ENCODE data around the gene CALHM1. TPM values are rescaled to one million over a fixed set of nuclear protein-coding genes. Genes with fewer than 3 reads are reported as not detected.

The CALHM1 gene
- total RNA-seq, 1 experiment from 2014 or later, result not detected

- TF ChIP-seq CTCF (IDR thresholded peaks at IDR 0.05; ENCODE audit: insufficient read depth in 1 of 2, low read depth in 1 of 2, low read length in 1 of 2, severe bottlenecking in 1 of 2, unreplicated experiment in 1 of 2), result peak in 1 of 2 experiments; percentile 53
- H3K4me3 ChIP-seq (ENCODE audit: low read depth, low read length), result no peak overlapping the region
- H3K27me3 ChIP-seq (replicated peaks; ENCODE audit: control insufficient read depth, insufficient read depth, low read length), result no peaks in the 10 kb centered on the region
- no peaks in the 10 kb centered on the region for H3K9me3 ChIP-seq
- DNase-seq, result peak in 1 of 2 experiments; percentile 42
- no TSS peak for BruUV-seq (replicated peaks)
- H3K4me1 ChIP-seq, result no peaks in the 10 kb centered on the region
- POLR2A ChIA-PET, result no interaction called here
- H3K4me3 Mint-ChIP-seq (ENCODE audit: unreplicated experiment), result no peak overlapping the region
- H3K9me3 Mint-ChIP-seq (ENCODE audit: unreplicated experiment), result no peaks in the 10 kb centered on the region
- no peak overlapping the region for H3K27ac Mint-ChIP-seq (ENCODE audit: unreplicated experiment)
- no peaks in the 10 kb centered on the region for H3K36me3 ChIP-seq (ENCODE audit: control insufficient read depth, insufficient read depth, low read length)
- H3K4me1 Mint-ChIP-seq (ENCODE audit: low read depth, unreplicated experiment), result no peaks in the 10 kb centered on the region
- no peaks in the 10 kb centered on the region for H3K27me3 Mint-ChIP-seq (ENCODE audit: insufficient read depth, unreplicated experiment)
- CTCF ChIA-PET, result interaction anchor here (0.6 to 0.9 kb wide), 2 partner anchors 18 to 57 kb away, joined by 3 to 5 read pairs; partner anchors contain the start of gene CALHM1
- intact Hi-C loops (cut with micrococcal nuclease; ENCODE audit: unreplicated experiment), result no loop called here
- no peaks in the 10 kb centered on the region for H3K36me3 Mint-ChIP-seq (ENCODE audit: insufficient read depth, unreplicated experiment)
These were observed 17.5 kb upstream of the CALHM1 start for GRCh38 chr10:103476046-103476768.

GRCh38 chr10:103475437-103475836 is 16.7 kb upstream of the CALHM1 start:
- Mint-ChIP-seq H3K4me3 (ENCODE audit: unreplicated experiment) (no peak overlapping the region), H3K9me3 (ENCODE audit: unreplicated experiment) (no peaks in the 10 kb centered on the region), H3K27me3 (ENCODE audit: insufficient read depth, unreplicated experiment) (no peaks in the 10 kb centered on the region), H3K27ac (ENCODE audit: unreplicated experiment) (no peak overlapping the region), H3K36me3 (ENCODE audit: insufficient read depth, unreplicated experiment) (no peaks in the 10 kb centered on the region), H3K4me1 (ENCODE audit: low read depth, unreplicated experiment) (no peaks in the 10 kb centered on the region)
- no peaks in the 10 kb centered on the region for H3K27me3 ChIP-seq (replicated peaks; ENCODE audit: control insufficient read depth, insufficient read depth, low read length)
- ChIA-PET POLR2A (no interaction called here), CTCF (interaction anchor here (0.6 kb wide), 1 partner anchor 103 kb away, joined by 3 read pairs; no protein-coding TSS in a partner anchor)
- H3K9me3 ChIP-seq, result no peaks in the 10 kb centered on the region
- no TSS peak for BruUV-seq (replicated peaks)
- no peaks in the 10 kb centered on the region for H3K4me1 ChIP-seq
- no peaks in the 10 kb centered on the region for H3K36me3 ChIP-seq (ENCODE audit: control insufficient read depth, insufficient read depth, low read length)
- H3K4me3 ChIP-seq (ENCODE audit: low read depth, low read length), result no peak overlapping the region
- intact Hi-C loops (cut with micrococcal nuclease; ENCODE audit: unreplicated experiment), result no loop called here
- no peak for DNase-seq
- no peak for TF ChIP-seq CTCF (IDR thresholded peaks at IDR 0.05; ENCODE audit: insufficient read depth in 1 of 2, low read depth in 1 of 2, low read length in 1 of 2, severe bottlenecking in 1 of 2, unreplicated experiment in 1 of 2)

GRCh38 chr10:103474077-103474476 is 15.4 kb upstream of the CALHM1 start:
- DNase-seq, result no peak
- Mint-ChIP-seq H3K27ac (ENCODE audit: unreplicated experiment) (no peak overlapping the region), H3K4me3 (ENCODE audit: unreplicated experiment) (no peak overlapping the region), H3K4me1 (ENCODE audit: low read depth, unreplicated experiment) (no peaks in the 10 kb centered on the region), H3K9me3 (ENCODE audit: unreplicated experiment) (no peaks in the 10 kb centered on the region), H3K27me3 (ENCODE audit: insufficient read depth, unreplicated experiment) (no peaks in the 10 kb centered on the region), H3K36me3 (ENCODE audit: insufficient read depth, unreplicated experiment) (no peaks in the 10 kb centered on the region)
- BruUV-seq (replicated peaks), result no TSS peak
- ChIA-PET CTCF (no interaction called here), POLR2A (no interaction called here)
- TF ChIP-seq CTCF (IDR thresholded peaks at IDR 0.05; ENCODE audit: insufficient read depth in 1 of 2, low read depth in 1 of 2, low read length in 1 of 2, severe bottlenecking in 1 of 2, unreplicated experiment in 1 of 2), result no peak
- intact Hi-C loops (cut with micrococcal nuclease; ENCODE audit: unreplicated experiment), result no loop called here
- H3K9me3 ChIP-seq, result no peaks in the 10 kb centered on the region
- no peak overlapping the region for H3K4me3 ChIP-seq (ENCODE audit: low read depth, low read length)
- no peaks in the 10 kb centered on the region; the same call in 1 of the 2 replicates for H3K27me3 ChIP-seq (replicated peaks; ENCODE audit: control insufficient read depth, insufficient read depth, low read length)
- no peaks in the 10 kb centered on the region for H3K4me1 ChIP-seq
- no peaks in the 10 kb centered on the region for H3K36me3 ChIP-seq (ENCODE audit: control insufficient read depth, insufficient read depth, low read length)
